Measurements from ENCODE around the gene NDC1. TPM values are rescaled to one million over a fixed set of nuclear protein-coding genes. Genes with fewer than 3 reads are reported as not detected.

NDC1 gene
- total and polyA plus RNA-seq, 12 donors, result 2.0 to 8.0 (median 5.7) TPM

DNA sequence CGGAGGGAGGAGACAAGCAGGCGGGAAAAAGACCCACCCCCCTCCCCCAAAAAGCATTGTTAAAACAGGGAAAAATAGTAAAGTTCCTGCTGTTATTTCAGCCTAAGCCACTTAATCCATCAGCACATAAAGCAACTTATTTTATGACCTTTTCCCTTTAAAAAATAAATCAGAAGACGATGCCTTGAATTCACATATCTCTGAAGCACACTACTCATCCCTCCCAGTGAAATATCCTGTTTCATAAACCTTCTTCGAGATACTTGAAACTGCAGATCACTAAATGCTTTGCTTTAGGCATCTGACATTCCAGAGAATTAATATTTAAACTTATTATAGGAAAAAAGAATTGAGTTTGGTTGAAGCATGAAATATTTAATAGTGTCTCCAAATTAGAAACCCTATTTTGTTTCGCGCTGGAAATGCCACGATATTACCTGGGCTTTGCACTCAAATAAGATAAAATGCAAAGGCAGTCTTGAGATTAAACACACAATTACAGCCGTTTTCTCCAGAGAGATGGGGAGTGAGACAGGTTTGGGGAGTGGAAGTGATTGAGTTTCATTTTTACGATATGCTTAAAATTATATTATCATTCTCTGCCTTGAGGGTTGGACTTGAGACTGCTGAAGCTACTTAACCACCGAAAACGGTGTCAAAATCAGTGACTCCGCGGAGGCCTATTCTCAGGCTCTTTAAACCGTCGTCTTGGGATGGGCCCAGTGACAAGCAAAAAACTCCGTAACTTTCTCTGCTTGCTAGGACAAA lies 108.5 kb downstream of the NDC1 start:
- TF ChIP-seq, protein P1, sequence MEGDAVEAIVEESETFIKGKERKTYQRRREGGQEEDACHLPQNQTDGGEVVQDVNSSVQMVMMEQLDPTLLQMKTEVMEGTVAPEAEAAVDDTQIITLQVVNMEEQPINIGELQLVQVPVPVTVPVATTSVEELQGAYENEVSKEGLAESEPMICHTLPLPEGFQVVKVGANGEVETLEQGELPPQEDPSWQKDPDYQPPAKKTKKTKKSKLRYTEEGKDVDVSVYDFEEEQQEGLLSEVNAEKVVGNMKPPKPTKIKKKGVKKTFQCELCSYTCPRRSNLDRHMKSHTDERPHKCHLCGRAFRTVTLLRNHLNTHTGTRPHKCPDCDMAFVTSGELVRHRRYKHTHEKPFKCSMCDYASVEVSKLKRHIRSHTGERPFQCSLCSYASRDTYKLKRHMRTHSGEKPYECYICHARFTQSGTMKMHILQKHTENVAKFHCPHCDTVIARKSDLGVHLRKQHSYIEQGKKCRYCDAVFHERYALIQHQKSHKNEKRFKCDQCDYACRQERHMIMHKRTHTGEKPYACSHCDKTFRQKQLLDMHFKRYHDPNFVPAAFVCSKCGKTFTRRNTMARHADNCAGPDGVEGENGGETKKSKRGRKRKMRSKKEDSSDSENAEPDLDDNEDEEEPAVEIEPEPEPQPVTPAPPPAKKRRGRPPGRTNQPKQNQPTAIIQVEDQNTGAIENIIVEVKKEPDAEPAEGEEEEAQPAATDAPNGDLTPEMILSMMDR (IDR thresholded peaks at IDR 0.05), result no peak
- intact Hi-C loops (cut with DNase I), result no loop called here

DNA sequence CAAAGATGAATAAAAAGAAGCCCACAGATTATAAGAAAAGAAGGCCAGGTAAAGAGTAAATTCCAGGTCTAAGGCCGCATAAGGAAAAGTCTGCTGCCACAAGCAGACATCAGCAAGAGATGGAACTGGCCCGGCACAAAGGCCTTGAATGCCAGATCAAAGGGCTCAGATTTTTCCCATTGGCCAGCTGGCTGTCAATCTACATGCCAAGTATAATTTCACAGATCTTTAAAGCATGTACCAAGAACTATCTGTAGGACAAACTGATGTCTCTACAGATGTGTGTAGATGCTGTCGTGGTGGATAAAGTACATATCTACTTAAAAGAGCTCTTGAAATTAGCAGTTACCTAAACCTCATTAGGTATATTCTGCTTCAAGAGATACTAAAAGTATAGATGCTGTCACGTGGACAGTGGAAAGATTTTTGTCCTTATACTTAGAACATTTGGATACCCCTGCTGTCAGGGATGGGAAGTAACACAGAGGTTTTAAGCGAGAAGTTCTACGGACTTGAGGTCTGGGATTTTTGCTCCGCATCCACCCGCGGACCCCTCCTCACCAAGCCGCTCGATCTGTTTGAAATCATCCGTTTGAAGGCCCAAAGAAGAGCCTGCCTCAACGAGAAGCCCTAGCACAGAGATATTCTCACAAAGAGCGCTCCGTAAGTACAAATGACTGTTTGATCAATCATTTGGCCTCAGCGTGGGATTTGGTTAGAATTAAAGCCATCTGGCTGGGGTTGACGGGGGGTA lies 109.2 kb downstream of the NDC1 start:
- ATAC-seq (no peak), DNase-seq (no peak)
- Histone ChIP-seq H3K4me3 (no peak overlapping the region), H3K9me3 (no peaks in the 10 kb centered on the region), H3K27ac (no peak overlapping the region), H3K4me1 (no peaks in the 10 kb centered on the region), H3K36me3 (no peaks in the 10 kb centered on the region), H3K27me3 (peaks cover 0 to 28% (median 14%) of the 10 kb centered on the region in 7 donors)
- intact Hi-C loops (cut with DNase I), result no loop called here
- TF ChIP-seq, protein P1 (IDR thresholded peaks at IDR 0.05), result no peak
- 86 to 87% methylated on average over 17 of the region's 17 CpGs for WGBS, 2 donors

More for the DNA sequence above, 108.5 kb downstream of the NDC1 start:
- Histone ChIP-seq H3K4me1 (no peaks in the 10 kb centered on the region), H3K4me3 (no peak overlapping the region), H3K9me3 (no peaks in the 10 kb centered on the region), H3K27me3 (peaks cover 0 to 30% (median 14%) of the 10 kb centered on the region in 7 donors), H3K36me3 (no peaks in the 10 kb centered on the region), H3K27ac (no peak overlapping the region)
- DNase-seq (no peak), ATAC-seq (no peak)
- WGBS, 2 donors, result 85 to 86% methylated on average over 16 of the region's 16 CpGs

- Histone ChIP-seq H3K9me3 (no peaks in the 10 kb centered on the region), H3K27ac (no peak overlapping the region), H3K4me3 (no peak overlapping the region), H3K27me3 (peaks cover 0 to 22% (median 8%) of the 10 kb centered on the region in 7 donors), H3K36me3 (no peaks in the 10 kb centered on the region), H3K4me1 (no peaks in the 10 kb centered on the region)
- TF ChIP-seq, protein P1 (IDR thresholded peaks at IDR 0.05), result no peak
- intact Hi-C loops (cut with DNase I), result no loop called here
- no peak for DNase-seq
- WGBS, 2 donors, result 67 to 72% methylated on average over 1 of the region's 1 CpG
- no peak for ATAC-seq
Measured at GRCh38 chr1:53728196-53728595, 109.9 kb downstream of the NDC1 start.

DNA sequence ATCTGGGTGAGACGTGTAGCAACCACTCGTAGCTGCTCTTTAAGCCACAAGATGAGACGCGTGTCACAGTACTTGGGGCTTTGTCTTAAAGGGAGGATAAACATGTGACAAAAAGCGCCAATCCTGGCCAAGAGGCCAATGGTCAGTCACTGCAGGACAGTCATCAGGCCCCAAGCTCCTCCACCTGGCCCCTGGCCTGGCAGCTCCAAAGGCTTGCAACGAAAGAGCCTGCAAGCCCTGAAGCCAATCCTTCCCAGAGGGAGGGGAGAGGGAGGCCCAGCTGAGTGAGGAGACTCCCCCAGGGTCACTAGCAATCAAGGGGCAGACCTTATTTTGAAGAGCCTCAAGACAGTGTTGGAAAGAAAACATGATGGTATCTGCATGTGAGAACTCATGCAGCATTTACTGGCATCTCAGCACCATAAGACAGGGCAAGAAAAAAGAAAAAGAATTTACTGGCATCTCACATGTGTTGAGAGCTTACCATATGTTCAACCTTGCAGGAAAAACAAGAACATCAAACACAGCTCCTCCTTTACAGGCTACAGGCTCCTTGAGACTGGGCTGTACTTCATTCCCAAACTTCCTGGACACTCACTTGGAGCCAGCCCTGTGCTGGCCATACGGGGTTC lies 110.5 kb downstream of the NDC1 start:
- Histone ChIP-seq H3K4me3 (no peak overlapping the region), H3K4me1 (no peaks in the 10 kb centered on the region), H3K27ac (no peak overlapping the region), H3K27me3 (peaks cover 0 to 20% (median 8%) of the 10 kb centered on the region in 7 donors), H3K36me3 (no peaks in the 10 kb centered on the region), H3K9me3 (no peaks in the 10 kb centered on the region)
- TF ChIP-seq, protein P1 (IDR thresholded peaks at IDR 0.05), result no peak
- intact Hi-C loops (cut with DNase I), result no loop called here
- DNase-seq, result no peak
- 86 to 91% methylated on average over 7 of the region's 7 CpGs for WGBS, 2 donors
- no peak for ATAC-seq

Measured in heart right ventricle (tissue), 16 donors.